DMS114 treated with DMSO at 0.1 percent for 48 hours (cell line): Measurements from ENCODE around the gene RTN4RL2.

Source experiments
- DNase-seq: peaks from one replicate; lab custom pipeline; 2025; ENCODE audit not compliant: unreplicated experiment; lab: John Stamatoyannopoulos, UW

RTN4RL2 gene

GRCh38 chr11:57460022-57460757, at the start of gene RTN4RL2:
TSS of gene RTN4RL2 (plus strand) at chr11:57460528. CDS start at chr11:57460866, 338 bp downstream.
- peak; percentile 12 for DNase-seq

- no peak for DNase-seq
These were observed 46.6 kb upstream of the RTN4RL2 start for GRCh38 chr11:57413681-57414080.

GRCh38 chr11:57414612-57415212, 45.6 kb upstream of the RTN4RL2 start:
- DNase-seq, result no peak

GRCh38 chr11:57416436-57416835, 43.9 kb upstream of the RTN4RL2 start:
- DNase-seq, result no peak

- DNase-seq, result no peak
These were observed 43.3 kb upstream of the RTN4RL2 start for GRCh38 chr11:57417056-57417455.

- no peak for DNase-seq
These were observed 42.2 kb upstream of the RTN4RL2 start for GRCh38 chr11:57418131-57418530.

GRCh38 chr11:57419146-57419545, 41.2 kb upstream of the RTN4RL2 start:
- no peak for DNase-seq

- DNase-seq, result no peak
These were observed 39.3 kb upstream of the RTN4RL2 start for GRCh38 chr11:57421066-57421465.

- no peak for DNase-seq
These were observed 38.5 kb upstream of the RTN4RL2 start for GRCh38 chr11:57421805-57422204.

- DNase-seq, result no peak
These were observed 37.7 kb upstream of the RTN4RL2 start for GRCh38 chr11:57422669-57423068.

- no peak for DNase-seq
These were observed 36.1 kb upstream of the RTN4RL2 start for GRCh38 chr11:57424137-57424791.

- no peak for DNase-seq
These were observed 35.4 kb upstream of the RTN4RL2 start for GRCh38 chr11:57424792-57425564.

- DNase-seq, result no peak
These were observed 34.5 kb upstream of the RTN4RL2 start for GRCh38 chr11:57425565-57426438.

- DNase-seq, result no peak
These were observed 33.8 kb upstream of the RTN4RL2 start for GRCh38 chr11:57426439-57426928.

GRCh38 chr11:57426929-57427726, 33.2 kb upstream of the RTN4RL2 start, which contains the start of gene SLC43A3:
TSS of gene SLC43A3 (minus strand) at chr11:57427121. CDS start at chr11:57426172, 949 bp downstream.
- no peak for DNase-seq

GRCh38 chr11:57427727-57428082, 32.6 kb upstream of the RTN4RL2 start:
- no peak for DNase-seq

- DNase-seq, result no peak
These were observed 31.7 kb upstream of the RTN4RL2 start for GRCh38 chr11:57428643-57429042.

- no peak for DNase-seq
These were observed 30.4 kb upstream of the RTN4RL2 start for GRCh38 chr11:57429946-57430345.

GRCh38 chr11:57430952-57431351, 29.4 kb upstream of the RTN4RL2 start:
- DNase-seq, result no peak
